Uterus (tissue), 4 donors: ENCODE data around the gene RPL23. TPM values are rescaled to one million over a fixed set of nuclear protein-coding genes. Genes with fewer than 3 reads are reported as not detected.

ENCODE experiments used
- DNase-seq, 2 donors: peaks; one replicate each; pipeline ENCODE4 v3.0.0-alpha.2; 2019 to 2020
- H3K27ac ChIP-seq, 2 donors: fragments of 200-600 bp; sonication (generic); 1 replicate in 1 of 2; 2 replicates in 1 of 2; pipeline ENCODE4 v1.5.1; 2016 to 2018
- H3K27me3 ChIP-seq, 2 donors: fragments of 200-600 bp; sonication (generic); one replicate each; pipeline ENCODE4 v1.5.1; 2018 to 2019; ENCODE audit warnings: control low read depth in 1 of 2
- H3K36me3 ChIP-seq, 2 donors: fragments of 200-600 bp; sonication (generic); one replicate each; pipeline ENCODE4 v1.5.1; 2019; ENCODE audit warnings: control low read depth in 1 of 2
- H3K4me1 ChIP-seq, 2 donors: fragments of 200-600 bp; sonication (generic); one replicate each; pipeline ENCODE4 v1.5.1; 2018 to 2019; ENCODE audit warnings: control low read depth in 1 of 2
- H3K4me3 ChIP-seq, 2 donors: fragments of 200-600 bp; sonication (generic); 1 replicate in 1 of 2; 2 replicates in 1 of 2; pipeline ENCODE4 v1.5.1; 2018 to 2019; ENCODE audit warnings: mild to moderate bottlenecking in 1 of 2
- H3K9me3 ChIP-seq, 2 donors: fragments of 200-600 bp; sonication (generic); one replicate each; pipeline ENCODE4 v1.5.1; 2019; ENCODE audit warnings: control low read depth in 1 of 2
- POLR2A ChIP-seq, 2 donors: fragments of 450-650 bp; IDR thresholded peaks; one replicate each; pipeline ENCODE4 v1.6.1; 2016; ENCODE audit warnings: antibody characterized with exemption in 2 of 2, mild to moderate bottlenecking in 1 of 2, moderate library complexity in 1 of 2
- intact Hi-C: fragments of 100-400 bp; cut with DNase I; formaldehyde crosslinking; loops from one replicate; pipeline ENCODE4 v1.15.1; 2023; ENCODE audit warnings: low total_unique reads
- total RNA-seq, 4 donors: library from RNA; depleted of rRNA in 3 of 4; stranded (reverse); fragments of >200 nt in 3 of 4; gene quantifications; one replicate each; pipeline versions ENCODE4 v1.1.0 to v1.2.4, GENCODE V29; 2014 to 2023
- TF ChIP-seq, protein P1 (sequence below), 4 experiments: fragments of 200-600 bp in 2 of 4; fragments of 450-650 bp in 2 of 4; sonication (generic) in 2 of 4; IDR thresholded peaks; one replicate each; pipeline ENCODE4 v1.5.1; 2016 to 2019; ENCODE audit warnings: antibody characterized with exemption in 4 of 4, mild to moderate bottlenecking in 2 of 4, moderate library complexity in 1 of 4
- donor health status: DM: yes; HTN: yes; CAD: no.

RPL23 gene
- total RNA-seq, 4 donors from 2014 or later, result 1,418 to 5,044 (median 2,630) TPM

- TF ChIP-seq, protein P1, sequence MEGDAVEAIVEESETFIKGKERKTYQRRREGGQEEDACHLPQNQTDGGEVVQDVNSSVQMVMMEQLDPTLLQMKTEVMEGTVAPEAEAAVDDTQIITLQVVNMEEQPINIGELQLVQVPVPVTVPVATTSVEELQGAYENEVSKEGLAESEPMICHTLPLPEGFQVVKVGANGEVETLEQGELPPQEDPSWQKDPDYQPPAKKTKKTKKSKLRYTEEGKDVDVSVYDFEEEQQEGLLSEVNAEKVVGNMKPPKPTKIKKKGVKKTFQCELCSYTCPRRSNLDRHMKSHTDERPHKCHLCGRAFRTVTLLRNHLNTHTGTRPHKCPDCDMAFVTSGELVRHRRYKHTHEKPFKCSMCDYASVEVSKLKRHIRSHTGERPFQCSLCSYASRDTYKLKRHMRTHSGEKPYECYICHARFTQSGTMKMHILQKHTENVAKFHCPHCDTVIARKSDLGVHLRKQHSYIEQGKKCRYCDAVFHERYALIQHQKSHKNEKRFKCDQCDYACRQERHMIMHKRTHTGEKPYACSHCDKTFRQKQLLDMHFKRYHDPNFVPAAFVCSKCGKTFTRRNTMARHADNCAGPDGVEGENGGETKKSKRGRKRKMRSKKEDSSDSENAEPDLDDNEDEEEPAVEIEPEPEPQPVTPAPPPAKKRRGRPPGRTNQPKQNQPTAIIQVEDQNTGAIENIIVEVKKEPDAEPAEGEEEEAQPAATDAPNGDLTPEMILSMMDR (IDR thresholded peaks at IDR 0.05), result no peak
- TF ChIP-seq POLR2A (IDR thresholded peaks at IDR 0.05), result no peak
- DNase-seq, result no peak
- H3K27me3 ChIP-seq, result no peaks in the 10 kb centered on the region
- peak overlapping the region in 1 of 2 donors; percentile 29 for H3K27ac ChIP-seq
- intact Hi-C loops, result no loop called here
- H3K36me3 ChIP-seq, result no peaks in the 10 kb centered on the region
- H3K4me1 ChIP-seq, result peaks cover 26 to 37% of the 10 kb centered on the region in 2 donors
- no peak overlapping the region for H3K4me3 ChIP-seq
- no peaks in the 10 kb centered on the region for H3K9me3 ChIP-seq
Measured at GRCh38 chr17:38885044-38885727, 31.7 kb upstream of the RPL23 start.

GRCh38 chr17:38883592-38884526 lies 30.3 kb upstream of the RPL23 start:
- H3K27me3 ChIP-seq, result no peaks in the 10 kb centered on the region
- TF ChIP-seq POLR2A (IDR thresholded peaks at IDR 0.05), result no peak
- TF ChIP-seq, protein P1 (IDR thresholded peaks at IDR 0.05), result no peak
- intact Hi-C loops, result no loop called here
- H3K9me3 ChIP-seq, result no peaks in the 10 kb centered on the region
- H3K4me1 ChIP-seq, result peaks cover 35 to 40% of the 10 kb centered on the region in 2 donors
- H3K4me3 ChIP-seq, result no peak overlapping the region
- H3K27ac ChIP-seq, result peak overlapping the region; percentile 65 to 75
- H3K36me3 ChIP-seq, result no peaks in the 10 kb centered on the region
- no peak for DNase-seq

DNA sequence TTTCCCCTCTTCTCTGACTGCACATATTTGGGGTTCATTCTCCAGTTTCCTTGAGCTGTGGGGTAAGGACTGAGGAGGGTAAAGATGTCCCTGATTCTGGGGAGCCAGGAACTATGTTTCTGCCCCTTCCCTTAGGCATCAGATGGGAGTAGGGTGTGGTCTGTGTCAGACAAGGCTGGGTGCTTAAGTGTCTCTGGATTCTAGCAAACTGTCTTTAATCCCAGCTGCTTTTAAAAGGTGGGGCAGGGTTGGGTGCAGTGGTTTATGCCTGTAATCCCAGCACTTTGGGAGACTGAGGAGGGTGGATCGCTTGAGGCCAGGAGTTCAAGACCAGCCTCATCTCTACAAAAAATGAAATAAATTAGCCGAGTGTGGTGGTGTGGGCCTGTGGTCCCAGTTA lies 29.3 kb upstream of the RPL23 start:
- H3K4me1 ChIP-seq, result peaks cover 35 to 40% of the 10 kb centered on the region in 2 donors
- no peaks in the 10 kb centered on the region for H3K9me3 ChIP-seq
- no peaks in the 10 kb centered on the region for H3K36me3 ChIP-seq
- H3K4me3 ChIP-seq, result no peak overlapping the region
- intact Hi-C loops, result no loop called here
- no peak for TF ChIP-seq POLR2A (IDR thresholded peaks at IDR 0.05)
- TF ChIP-seq, protein P1 (IDR thresholded peaks at IDR 0.05), result no peak
- H3K27ac ChIP-seq, result peak overlapping the region; percentile 65 to 75
- DNase-seq, result no peak
- H3K27me3 ChIP-seq, result no peaks in the 10 kb centered on the region

- no peak overlapping the region for H3K4me3 ChIP-seq
- H3K9me3 ChIP-seq, result no peaks in the 10 kb centered on the region
- peak overlapping the region; percentile 65 to 75 for H3K27ac ChIP-seq
- no peaks in the 10 kb centered on the region for H3K36me3 ChIP-seq
- intact Hi-C loops, result no loop called here
- peaks cover 33 to 40% of the 10 kb centered on the region in 2 donors for H3K4me1 ChIP-seq
- no peak for TF ChIP-seq POLR2A (IDR thresholded peaks at IDR 0.05)
- TF ChIP-seq, protein P1 (IDR thresholded peaks at IDR 0.05), result no peak
- peak; percentile 74 to 85 for DNase-seq
- no peaks in the 10 kb centered on the region for H3K27me3 ChIP-seq
Measured at GRCh38 chr17:38881600-38882191, 28.2 kb upstream of the RPL23 start.
